SK-N-SH (cell line): ENCODE data around the gene DHRS13. TPM values are rescaled to one million over a fixed set of nuclear protein-coding genes. Genes with fewer than 3 reads are reported as not detected.
"Not testable (repeated sequence)": the region's sequence is repeated elsewhere in the genome, so short reads cannot be mapped to it uniquely, and the experiment has no call there.

Source experiments
- CTCF ChIA-PET: fragments of 300-600, 350-600 bp; formaldehyde crosslinking; extraction: SDS; loops from one replicate; lab custom pipeline; 2021; lab: Yijun Ruan, JAX
- POLR2A ChIA-PET: fragments of 350-600 bp; sonication (Branson Sonifier 250); formaldehyde crosslinking; extraction: SDS; loops from one replicate; lab custom pipeline; 2020; ENCODE audit warnings: antibody characterized with exemption, inconsistent platforms; lab: Yijun Ruan, JAX
- DNase-seq: peaks from one replicate; pipeline ENCODE4 v3.0.0; 2012
- H2AFZ ChIP-seq: fragments of 200-600 bp; sonication (generic); 2 replicates; pipeline ENCODE4 v1.8.1; 2016; ENCODE audit warnings: antibody characterized with exemption, mild to moderate bottlenecking, low read depth
- H3F3A ChIP-seq: fragments of 200-600 bp; sonication (generic); replicated peaks from 2 replicates; pipeline ENCODE3; 2016; ENCODE audit warnings: antibody characterized with exemption, mild to moderate bottlenecking; ENCODE audit not compliant: insufficient read depth
- H3K27ac ChIP-seq, 2 experiments: fragments of 200-500 bp in 1 of 2; fragments of 200-600 bp in 1 of 2; sonication (Bioruptor generic) in 1 of 2; sonication (generic), shearing (Covaris generic) in 1 of 2; 2 replicates each; pipeline versions ENCODE4 v1.5.1 to v1.6.1; 2014 to 2016; ENCODE audit warnings: low read depth in 2 of 2, inconsistent platforms in 1 of 2, low read length in 1 of 2, mild to moderate bottlenecking in 1 of 2, mixed read lengths in 1 of 2
- H3K27me3 ChIP-seq: fragments of 200-600 bp; sonication (generic), shearing (Covaris generic); 2 replicates; pipeline ENCODE4 v1.6.1; 2016; ENCODE audit warnings: mixed run types; ENCODE audit not compliant: insufficient read depth
- H3K36me3 ChIP-seq, 2 experiments: fragments of 200-500 bp in 1 of 2; fragments of 200-600 bp in 1 of 2; sonication (Bioruptor generic) in 1 of 2; sonication (generic) in 1 of 2; replicated peaks in 1 of 2; 2 replicates each; pipeline versions ENCODE3 to v1.5.1; 2014 to 2016; ENCODE audit warnings: low read length in 1 of 2, mild to moderate bottlenecking in 1 of 2; ENCODE audit not compliant: insufficient read depth in 2 of 2, control insufficient read depth in 1 of 2
- H3K4me1 ChIP-seq, 2 experiments: fragments of 200-500 bp in 1 of 2; fragments of 200-600 bp in 1 of 2; sonication (Bioruptor generic) in 1 of 2; sonication (generic), shearing (Covaris generic) in 1 of 2; 2 replicates each; pipeline versions ENCODE4 v1.5.1 to v1.6.1; 2014 to 2016; ENCODE audit warnings: low read depth in 1 of 2, low read length in 1 of 2, mixed run types in 1 of 2; ENCODE audit not compliant: insufficient read depth in 2 of 2, control insufficient read depth in 1 of 2
- H3K4me2 ChIP-seq: fragments of 200-600 bp; sonication (generic), shearing (Covaris generic); 2 replicates; pipeline ENCODE4 v1.6.1; 2017; ENCODE audit warnings: mixed run types
- H3K4me3 ChIP-seq, 2 experiments: fragments of 200-500 bp in 1 of 2; fragments of 200-600 bp in 1 of 2; sonication (Bioruptor generic) in 1 of 2; sonication (generic), shearing (Covaris generic) in 1 of 2; 2 replicates each; pipeline versions ENCODE4 v1.5.1 to v1.8.1; 2014 to 2016; ENCODE audit warnings: low read depth in 2 of 2, inconsistent platforms in 1 of 2, low read length in 1 of 2, mild to moderate bottlenecking in 1 of 2, mixed read lengths in 1 of 2, moderate library complexity in 1 of 2
- H3K79me2 ChIP-seq: fragments of 200-600 bp; sonication (generic); 2 replicates; pipeline ENCODE4 v1.8.1; 2017; ENCODE audit warnings: mild to moderate bottlenecking; ENCODE audit not compliant: insufficient read depth
- H3K9ac ChIP-seq: fragments of 200-600 bp; sonication (generic); 2 replicates; pipeline ENCODE4 v1.6.1; 2017; ENCODE audit warnings: mixed run types
- H3K9me2 ChIP-seq: fragments of 200-600 bp; sonication (generic); 2 replicates; pipeline ENCODE4 v1.6.1; 2017; ENCODE audit warnings: mixed run types
- H3K9me3 ChIP-seq: fragments of 200-600 bp; sonication (generic); 2 replicates; pipeline ENCODE4 v1.6.1; 2017; ENCODE audit warnings: mixed run types, mild to moderate bottlenecking, moderate library complexity
- H4K20me1 ChIP-seq: fragments of 200-600 bp; sonication (generic); 2 replicates; pipeline ENCODE4 v1.6.1; 2017; ENCODE audit warnings: mild to moderate bottlenecking, mixed run types; ENCODE audit not compliant: insufficient read depth
- FOSL2 ChIP-seq: IDR thresholded peaks from 2 replicates; pipeline ENCODE4 v1.4.0; 2012; ENCODE audit warnings: low read depth, mild to moderate bottlenecking, moderate library complexity, borderline replicate concordance
- GABPA ChIP-seq: IDR thresholded peaks from 2 replicates; pipeline ENCODE4 v1.4.0; 2012; ENCODE audit warnings: low read depth, mild to moderate bottlenecking
- SMC3 ChIP-seq: IDR thresholded peaks from 2 replicates; pipeline ENCODE4 v1.6.1; 2012; ENCODE audit warnings: low read depth, low read length, improper control_type of control experiment
- WGBS: methylation state at CpG from one replicate; pipeline ENCODE4 v1.1.6; 2017; ENCODE audit warnings: low lambda C conversion rate; 5-methylcytosine and 5-hydroxymethylcytosine counted together
- polyA plus RNA-seq, 3 experiments: library from polyadenylated mRNA; depleted of rRNA; stranded (reverse); fragments of >200 nt; gene quantifications; 2 replicates each; pipeline ENCODE4 v1.2.3, GENCODE V29; 2012
- TF ChIP-seq, protein P1 (sequence below): fragments of 150-350 bp; IDR thresholded peaks from 2 replicates; pipeline ENCODE4 v1.6.1; 2016; ENCODE audit warnings: mild to moderate bottlenecking, low read depth, low read length

Gene DHRS13
- polyA plus RNA-seq, 1 of the 3 experiments (the other 2 are of a cell fraction), result 7.4 TPM

DNA sequence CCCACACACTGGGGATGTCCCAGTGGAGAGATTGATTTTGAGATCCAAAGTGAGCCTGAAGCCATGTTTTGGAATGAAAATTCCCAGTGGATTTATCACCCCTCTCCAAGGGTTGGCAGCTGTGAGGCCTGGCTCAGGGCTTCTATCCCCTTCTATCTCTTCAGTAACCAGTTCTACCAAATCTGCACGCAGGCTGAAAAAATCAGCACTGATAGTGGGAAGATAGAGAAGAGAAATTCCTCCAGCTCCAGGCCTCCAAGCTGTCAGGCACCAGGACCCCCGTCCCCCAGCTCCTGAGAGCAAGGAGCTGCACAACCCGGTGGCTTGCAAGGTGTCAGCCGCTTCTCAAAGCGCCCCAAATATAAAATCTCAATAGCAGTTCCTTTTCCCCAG is 6.4 kb downstream of the DHRS13 start:
- DNase-seq, result peak; percentile 38
- Histone ChIP-seq H3K9me3 (no peaks in the 10 kb centered on the region), H3K4me1 (peaks cover 18% of the 10 kb centered on the region in 2 experiments; a peak in 2 of 4 replicates), H3F3A (peaks cover 16% of the 10 kb centered on the region), H3K9me2 (no peaks in the 10 kb centered on the region), H3K4me3 (peak overlapping the region; percentile 76 to 98), H3K27ac (peak overlapping the region in 1 of 2 experiments; percentile 85; a peak in 2 of 4 replicates), H2AFZ (peak overlapping the region; percentile 93; the same call in 1 of the 2 replicates), H3K4me2 (peak overlapping the region; percentile 99), H4K20me1 (no peaks in the 10 kb centered on the region), H3K9ac (peak overlapping the region; percentile 77), H3K27me3 (no peaks in the 10 kb centered on the region), H3K36me3 (no peaks in the 10 kb centered on the region), H3K79me2 (peaks cover 62% of the 10 kb centered on the region)
- ChIA-PET POLR2A (interaction anchor here (0.6 to 0.9 kb wide), 2 partner anchors 53 to 144 kb away, joined by 4 to 5 read pairs; partner anchors contain the start of gene FAM222B), CTCF (interaction anchor here (0.6 to 9.0 kb wide), 6 partner anchors 16 to 203 kb away, joined by 3 to 95 read pairs (median 7); partner anchors contain the start of gene TLCD1)
- WGBS, result 7% methylated on average over 4 of the region's 5 CpGs
- TF ChIP-seq, protein P1, sequence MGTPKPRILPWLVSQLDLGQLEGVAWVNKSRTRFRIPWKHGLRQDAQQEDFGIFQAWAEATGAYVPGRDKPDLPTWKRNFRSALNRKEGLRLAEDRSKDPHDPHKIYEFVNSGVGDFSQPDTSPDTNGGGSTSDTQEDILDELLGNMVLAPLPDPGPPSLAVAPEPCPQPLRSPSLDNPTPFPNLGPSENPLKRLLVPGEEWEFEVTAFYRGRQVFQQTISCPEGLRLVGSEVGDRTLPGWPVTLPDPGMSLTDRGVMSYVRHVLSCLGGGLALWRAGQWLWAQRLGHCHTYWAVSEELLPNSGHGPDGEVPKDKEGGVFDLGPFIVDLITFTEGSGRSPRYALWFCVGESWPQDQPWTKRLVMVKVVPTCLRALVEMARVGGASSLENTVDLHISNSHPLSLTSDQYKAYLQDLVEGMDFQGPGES, result no peak
- no peak for TF ChIP-seq FOSL2

DNA sequence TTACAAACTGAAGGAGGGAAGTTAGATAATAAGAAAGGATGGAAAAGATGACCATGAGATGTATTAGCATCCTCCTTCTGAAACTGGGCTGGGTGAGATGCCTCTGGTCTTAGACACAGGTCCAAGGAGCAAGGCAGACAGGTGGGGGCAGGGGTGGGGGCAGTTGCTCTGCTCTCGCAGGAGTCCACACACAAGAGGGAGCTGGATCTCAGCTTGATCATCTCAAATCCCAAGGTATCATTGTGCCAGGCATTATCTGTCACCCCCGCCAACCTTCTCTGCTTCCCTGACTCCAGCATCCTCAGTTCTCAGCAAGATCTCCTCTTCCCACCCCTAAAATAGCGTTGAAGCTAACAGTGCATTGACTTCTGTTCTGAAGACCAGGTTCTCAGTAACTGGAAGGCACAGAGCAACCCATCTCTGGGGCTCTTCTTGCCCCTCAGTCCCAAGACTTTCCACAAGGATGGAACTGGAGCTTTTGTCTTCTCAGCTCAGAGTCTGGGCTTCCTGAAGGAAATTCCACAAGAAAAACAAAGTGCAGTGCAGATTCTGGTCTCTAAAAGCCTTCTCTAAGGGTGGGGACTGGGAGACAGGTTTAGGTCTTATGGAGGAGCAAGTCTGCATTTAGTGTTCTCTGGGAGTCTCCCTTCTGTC is 7.0 kb downstream of the DHRS13 start:
- no peak for DNase-seq
- Histone ChIP-seq H3K9me2 (no peaks in the 10 kb centered on the region), H3K79me2 (peaks cover 59% of the 10 kb centered on the region), H3K4me2 (peak overlapping the region; percentile 99), H3K4me3 (peak overlapping the region; percentile 76 to 98), H3K27me3 (no peaks in the 10 kb centered on the region), H2AFZ (0 out of 2 replicates have a peak overlapping the region, but pooled peaks have one; percentile 93), H4K20me1 (no peaks in the 10 kb centered on the region), H3K36me3 (peaks cover 0 to 2% of the 10 kb centered on the region in 2 experiments), H3K9ac (peak overlapping the region; percentile 77; the same call in 1 of the 2 replicates), H3K27ac (peak overlapping the region in 1 of 2 experiments; percentile 85; a peak in 1 of 4 replicates), H3K4me1 (peaks cover 15 to 18% of the 10 kb centered on the region in 2 experiments; a peak in 2 of 4 replicates), H3K9me3 (no peaks in the 10 kb centered on the region), H3F3A (peaks cover 16% of the 10 kb centered on the region)
- CTCF ChIA-PET, result interaction anchor here (0.6 to 9.0 kb wide), 8 partner anchors 12 to 203 kb away, joined by 3 to 95 read pairs (median 5); partner anchors contain the start of gene TLCD1
- TF ChIP-seq GABPA (no peak), SMC3 (no peak)
- POLR2A ChIA-PET, result no interaction called here
- WGBS, result 70% methylated on average over 2 of the region's 3 CpGs

- not testable (repeated sequence) for H3K4me2 ChIP-seq, H2AFZ ChIP-seq, H4K20me1 ChIP-seq, H3K36me3 ChIP-seq, H3K4me3 ChIP-seq, H3K9ac ChIP-seq, H3K27me3 ChIP-seq, DNase-seq, H3K27ac ChIP-seq, H3K9me2 ChIP-seq, H3K9me3 ChIP-seq
- Histone ChIP-seq H3F3A (peaks cover 13% of the 10 kb centered on the region), H3K4me1 (peaks cover 15 to 18% of the 10 kb centered on the region in 2 experiments; a peak in 2 of 4 replicates), H3K79me2 (peaks cover 55% of the 10 kb centered on the region)
- WGBS, result 95% methylated on average over 16 of the region's 16 CpGs
- ChIA-PET POLR2A (interaction anchor here (0.7 kb wide), 1 partner anchor 683 kb away, joined by 3 read pairs; no protein-coding TSS in a partner anchor), CTCF (interaction anchor here (1.3 to 3.9 kb wide), 4 partner anchors 10 to 166 kb away, joined by 4 to 24 read pairs (median 6); partner anchors contain the start of gene DHRS13)
These were observed 9.4 kb downstream of the DHRS13 start for GRCh38 chr17:28893248-28894183.
